ENCODE data around the gene TMEM192.

DNA sequence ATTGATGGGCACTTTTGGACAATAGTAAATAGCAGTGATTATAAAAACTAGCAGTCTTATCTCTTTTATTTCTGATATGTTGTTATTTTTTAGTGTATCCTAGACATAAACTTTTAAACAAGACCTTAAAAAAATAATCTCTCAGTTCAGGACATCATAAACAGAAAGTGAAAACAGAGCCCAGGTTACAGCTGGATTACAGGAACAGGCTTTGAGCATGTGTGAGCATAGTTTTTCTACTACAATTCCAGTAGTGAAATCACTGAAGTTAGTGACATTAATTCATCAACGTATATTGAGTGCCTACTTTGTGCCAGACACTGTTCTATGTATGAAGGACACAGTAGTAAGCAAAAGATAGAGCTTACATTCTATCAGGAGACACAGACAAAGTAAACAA, 42.1 kb downstream of the TMEM192 start:
- TF ChIP-seq, protein P1, sequence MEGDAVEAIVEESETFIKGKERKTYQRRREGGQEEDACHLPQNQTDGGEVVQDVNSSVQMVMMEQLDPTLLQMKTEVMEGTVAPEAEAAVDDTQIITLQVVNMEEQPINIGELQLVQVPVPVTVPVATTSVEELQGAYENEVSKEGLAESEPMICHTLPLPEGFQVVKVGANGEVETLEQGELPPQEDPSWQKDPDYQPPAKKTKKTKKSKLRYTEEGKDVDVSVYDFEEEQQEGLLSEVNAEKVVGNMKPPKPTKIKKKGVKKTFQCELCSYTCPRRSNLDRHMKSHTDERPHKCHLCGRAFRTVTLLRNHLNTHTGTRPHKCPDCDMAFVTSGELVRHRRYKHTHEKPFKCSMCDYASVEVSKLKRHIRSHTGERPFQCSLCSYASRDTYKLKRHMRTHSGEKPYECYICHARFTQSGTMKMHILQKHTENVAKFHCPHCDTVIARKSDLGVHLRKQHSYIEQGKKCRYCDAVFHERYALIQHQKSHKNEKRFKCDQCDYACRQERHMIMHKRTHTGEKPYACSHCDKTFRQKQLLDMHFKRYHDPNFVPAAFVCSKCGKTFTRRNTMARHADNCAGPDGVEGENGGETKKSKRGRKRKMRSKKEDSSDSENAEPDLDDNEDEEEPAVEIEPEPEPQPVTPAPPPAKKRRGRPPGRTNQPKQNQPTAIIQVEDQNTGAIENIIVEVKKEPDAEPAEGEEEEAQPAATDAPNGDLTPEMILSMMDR (IDR thresholded peaks at IDR 0.05; ENCODE audit: extremely low read depth in 1 of 2, insufficient read depth in 1 of 2, low read depth in 1 of 2, low read length in 2 of 2) = no peak
- TF ChIP-seq POLR2A (IDR thresholded peaks at IDR 0.05; ENCODE audit: low read depth, low read length) (no peak), EZH2 (IDR thresholded peaks at IDR 0.05; ENCODE audit: borderline replicate concordance, low read depth, low read length, severe bottlenecking) (no peak), MYC (IDR thresholded peaks at IDR 0.05; ENCODE audit: low read depth, low read length) (no peak), GATA2 (IDR thresholded peaks at IDR 0.05; ENCODE audit: insufficient read depth, insufficient read length, low read depth, low read length) (no peak), POLR2AphosphoS5 (IDR thresholded peaks at IDR 0.05; ENCODE audit: insufficient read depth, low read depth, low read length) (no peak), JUN (IDR thresholded peaks at IDR 0.05; ENCODE audit: borderline replicate concordance, insufficient read depth, insufficient read length, low read depth) (no peak), FOS (IDR thresholded peaks at IDR 0.05; ENCODE audit: borderline replicate concordance, insufficient read depth, low read length) (no peak)
- TF ChIP-seq, protein P2, sequence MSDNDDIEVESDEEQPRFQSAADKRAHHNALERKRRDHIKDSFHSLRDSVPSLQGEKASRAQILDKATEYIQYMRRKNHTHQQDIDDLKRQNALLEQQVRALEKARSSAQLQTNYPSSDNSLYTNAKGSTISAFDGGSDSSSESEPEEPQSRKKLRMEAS (IDR thresholded peaks at IDR 0.05; ENCODE audit: insufficient read depth, insufficient read length) = no peak
